DOHH2 (cell line): ENCODE results near the gene UBE2A.

Source experiments
- H3F3A ChIP-seq: fragments of 200-600 bp; sonication (generic), shearing (Covaris generic); 2 replicates; pipeline ENCODE4 v1.6.0; 2016; ENCODE audit warnings: antibody characterized with exemption, mild to moderate bottlenecking; ENCODE audit not compliant: control insufficient read depth, insufficient read depth
- H3K27ac ChIP-seq: fragments of 200-600 bp; sonication (generic); 2 replicates; pipeline ENCODE4 v1.5.1; 2014; ENCODE audit warnings: low read depth, mild to moderate bottlenecking, low read length, moderate library complexity
- H3K27me3 ChIP-seq: fragments of 200-600 bp; sonication (generic); 2 replicates; pipeline ENCODE4 v1.6.1; 2014; ENCODE audit warnings: mild to moderate bottlenecking, low read length, mixed read lengths; ENCODE audit not compliant: control insufficient read depth
- H3K36me3 ChIP-seq: fragments of 200-600 bp; sonication (generic); 2 replicates; pipeline ENCODE4 v1.6.1; 2014; ENCODE audit warnings: mild to moderate bottlenecking, low read length, moderate library complexity, mixed read lengths; ENCODE audit not compliant: control insufficient read depth
- H3K4me1 ChIP-seq: fragments of 200-600 bp; sonication (generic); 2 replicates; pipeline ENCODE4 v1.6.1; 2014; ENCODE audit warnings: mild to moderate bottlenecking, low read length, mixed read lengths; ENCODE audit not compliant: control insufficient read depth
- H3K4me2 ChIP-seq: fragments of 200-600 bp; sonication (generic); 2 replicates; pipeline ENCODE4 v1.6.0; 2014; ENCODE audit warnings: mild to moderate bottlenecking, low read length, moderate library complexity
- H3K4me3 ChIP-seq: fragments of 200-600 bp; sonication (generic); 2 replicates; pipeline ENCODE4 v1.5.1; 2014; ENCODE audit warnings: mild to moderate bottlenecking, low read length, mixed read lengths
- H3K79me2 ChIP-seq: fragments of 200-600 bp; sonication (generic); 2 replicates; pipeline ENCODE4 v1.6.1; 2014; ENCODE audit warnings: mild to moderate bottlenecking, low read length, mixed read lengths; ENCODE audit not compliant: control insufficient read depth
- H3K9me2 ChIP-seq: fragments of 200-600 bp; sonication (generic); replicated peaks from 2 replicates; pipeline ENCODE4 v1.6.1; 2014; ENCODE audit warnings: mild to moderate bottlenecking, low read length, mixed read lengths; ENCODE audit not compliant: control insufficient read depth
- H3K9me3 ChIP-seq: fragments of 200-600 bp; sonication (generic); 2 replicates; pipeline ENCODE4 v1.6.1; 2014; ENCODE audit warnings: antibody characterized with exemption, low read length, mixed read lengths; ENCODE audit not compliant: control insufficient read depth, insufficient read depth
- H4K20me1 ChIP-seq: fragments of 200-600 bp; sonication (generic); 2 replicates; pipeline ENCODE4 v1.6.0; 2014; ENCODE audit warnings: low read depth, mild to moderate bottlenecking, antibody characterized with exemption, low read length, moderate library complexity; ENCODE audit not compliant: control insufficient read depth, insufficient read depth
- EZH2phosphoT487 ChIP-seq: fragments of 200-600 bp; sonication (generic); IDR thresholded peaks from 2 replicates; pipeline ENCODE4 v1.6.1; 2017; ENCODE audit warnings: borderline replicate concordance, mild to moderate bottlenecking, antibody characterized with exemption, low read length, moderate library complexity, mixed read lengths
- TF ChIP-seq, protein P1 (sequence below): fragments of 200-600 bp; sonication (generic); IDR thresholded peaks from one replicate; pipeline ENCODE4 v1.5.1; 2014; ENCODE audit warnings: antibody characterized with exemption, mild to moderate bottlenecking, low read depth, low read length; ENCODE audit not compliant: poor library complexity, severe bottlenecking

The UBE2A gene

DNA sequence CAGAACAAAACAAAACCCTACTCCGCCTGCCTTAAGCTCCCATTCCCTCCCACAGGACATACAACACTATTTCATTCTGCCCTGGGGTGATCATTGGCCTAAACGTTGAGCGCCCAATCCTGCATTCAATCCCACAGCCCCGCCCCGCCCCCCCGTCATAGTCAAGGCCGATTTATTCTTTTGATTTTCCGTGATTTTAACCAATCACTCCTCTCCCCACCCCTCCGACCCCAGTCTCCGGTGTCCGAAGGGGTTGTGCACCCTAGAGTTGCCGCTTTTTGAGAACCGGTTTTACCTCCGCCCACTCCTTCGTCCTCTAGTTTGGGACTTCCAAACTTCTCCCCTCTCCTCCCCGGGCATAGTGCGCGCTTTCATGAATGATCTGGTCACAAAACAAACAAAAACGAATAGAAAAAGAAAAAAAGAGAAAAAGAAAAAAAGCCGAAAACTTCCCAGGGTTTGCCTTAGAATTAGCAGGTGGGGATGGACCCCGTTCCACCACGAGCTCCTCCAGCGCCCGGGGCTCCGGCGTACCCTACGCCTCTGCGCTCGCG lies 446 bp upstream of the UBE2A start:
- Histone ChIP-seq H3K9me3 (no peaks in the 10 kb centered on the region), H3K27me3 (no peaks in the 10 kb centered on the region), H3K4me2 (peak overlapping the region; percentile 70), H3K9me2 (no peaks in the 10 kb centered on the region), H3F3A (0 out of 2 replicates have a peak, but pooled peaks cover under 1% of the 10 kb centered on the region), H3K36me3 (peaks cover 18% of the 10 kb centered on the region), H3K27ac (peak overlapping the region; percentile 67), H3K79me2 (peaks cover 23% of the 10 kb centered on the region), H3K4me3 (peak overlapping the region; percentile 73), H4K20me1 (no peaks in the 10 kb centered on the region), H3K4me1 (peaks cover 32% of the 10 kb centered on the region)
- no peak for TF ChIP-seq EZH2phosphoT487
- TF ChIP-seq, protein P1, sequence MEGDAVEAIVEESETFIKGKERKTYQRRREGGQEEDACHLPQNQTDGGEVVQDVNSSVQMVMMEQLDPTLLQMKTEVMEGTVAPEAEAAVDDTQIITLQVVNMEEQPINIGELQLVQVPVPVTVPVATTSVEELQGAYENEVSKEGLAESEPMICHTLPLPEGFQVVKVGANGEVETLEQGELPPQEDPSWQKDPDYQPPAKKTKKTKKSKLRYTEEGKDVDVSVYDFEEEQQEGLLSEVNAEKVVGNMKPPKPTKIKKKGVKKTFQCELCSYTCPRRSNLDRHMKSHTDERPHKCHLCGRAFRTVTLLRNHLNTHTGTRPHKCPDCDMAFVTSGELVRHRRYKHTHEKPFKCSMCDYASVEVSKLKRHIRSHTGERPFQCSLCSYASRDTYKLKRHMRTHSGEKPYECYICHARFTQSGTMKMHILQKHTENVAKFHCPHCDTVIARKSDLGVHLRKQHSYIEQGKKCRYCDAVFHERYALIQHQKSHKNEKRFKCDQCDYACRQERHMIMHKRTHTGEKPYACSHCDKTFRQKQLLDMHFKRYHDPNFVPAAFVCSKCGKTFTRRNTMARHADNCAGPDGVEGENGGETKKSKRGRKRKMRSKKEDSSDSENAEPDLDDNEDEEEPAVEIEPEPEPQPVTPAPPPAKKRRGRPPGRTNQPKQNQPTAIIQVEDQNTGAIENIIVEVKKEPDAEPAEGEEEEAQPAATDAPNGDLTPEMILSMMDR, result no peak

DNA sequence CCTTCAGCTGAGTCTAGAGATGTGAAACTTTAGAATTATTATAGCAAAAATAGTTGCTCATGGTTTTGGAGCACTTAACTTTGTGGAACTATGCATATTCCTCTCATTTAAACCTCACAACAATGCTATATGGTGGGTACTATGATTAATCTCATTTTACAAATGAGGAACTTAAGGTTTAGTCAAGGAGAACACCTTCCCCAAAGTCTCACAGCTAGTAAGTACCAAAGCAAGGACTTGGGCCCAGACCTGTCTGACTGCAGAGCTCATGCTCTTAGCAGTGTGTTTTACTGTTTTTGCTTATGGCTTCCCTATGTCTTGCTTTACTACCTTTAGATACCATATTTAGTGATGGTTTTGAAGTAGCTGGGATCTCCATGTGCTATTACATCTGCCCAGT lies 5.1 kb downstream of the UBE2A start:
- H3F3A ChIP-seq, result peaks cover 8% of the 10 kb centered on the region; the same call in 1 of the 2 replicates
- no peaks in the 10 kb centered on the region for H3K27me3 ChIP-seq
- no peaks in the 10 kb centered on the region for H4K20me1 ChIP-seq
- no peaks in the 10 kb centered on the region for H3K9me3 ChIP-seq
- H3K36me3 ChIP-seq, result peaks cover 32% of the 10 kb centered on the region
- H3K4me3 ChIP-seq, result no peak overlapping the region
- peak overlapping the region; percentile 30; the same call in 1 of the 2 replicates for H3K27ac ChIP-seq
- TF ChIP-seq EZH2phosphoT487, result no peak
- TF ChIP-seq, protein P1, result no peak
- peaks cover 23% of the 10 kb centered on the region for H3K79me2 ChIP-seq
- H3K9me2 ChIP-seq, result no peaks in the 10 kb centered on the region
- peaks cover 44% of the 10 kb centered on the region for H3K4me1 ChIP-seq
- peak overlapping the region; percentile 11 for H3K4me2 ChIP-seq

DNA sequence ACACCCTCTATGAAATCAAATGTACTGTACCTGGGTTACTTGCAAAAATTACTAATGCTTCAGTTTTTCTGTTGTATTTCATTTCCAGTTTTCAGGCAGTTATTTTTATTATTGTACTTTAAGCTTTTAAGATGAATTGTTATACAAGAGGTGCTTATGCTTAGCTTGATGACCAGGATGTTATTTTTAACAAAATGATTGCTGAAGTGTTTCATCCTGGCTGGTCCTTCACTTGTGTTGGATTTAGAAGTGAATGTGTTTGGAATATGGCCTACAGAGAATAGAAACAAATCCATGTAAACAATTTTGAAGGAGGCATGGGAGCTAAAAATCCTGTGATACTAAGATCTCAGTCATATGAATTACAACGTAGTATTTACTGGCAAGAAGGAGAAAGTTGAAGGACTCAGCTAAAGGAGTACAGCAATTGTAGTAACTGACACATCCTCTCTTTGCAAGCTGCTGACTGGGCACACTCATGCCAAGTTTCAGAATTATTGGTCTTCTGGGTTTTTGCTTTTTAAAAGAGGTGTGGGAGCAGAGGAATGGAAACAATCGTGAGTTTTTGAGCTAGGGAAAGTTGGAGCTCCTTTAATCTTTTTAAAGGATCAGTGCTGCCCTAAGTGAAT lies 9.2 kb downstream of the UBE2A start:
- Histone ChIP-seq H3K4me2 (no peak overlapping the region), H3K9me2 (no peaks in the 10 kb centered on the region), H3K9me3 (no peaks in the 10 kb centered on the region), H3K79me2 (peaks cover 2% of the 10 kb centered on the region; the same call in 1 of the 2 replicates), H3F3A (peaks cover 8% of the 10 kb centered on the region; the same call in 1 of the 2 replicates), H3K4me3 (no peak overlapping the region), H3K4me1 (peaks cover 23% of the 10 kb centered on the region), H3K27ac (no peak overlapping the region), H3K27me3 (no peaks in the 10 kb centered on the region), H4K20me1 (no peaks in the 10 kb centered on the region), H3K36me3 (peaks cover 21% of the 10 kb centered on the region)
- no peak for TF ChIP-seq EZH2phosphoT487
- TF ChIP-seq, protein P1, result no peak
